GM15510 (cell line): ENCODE data around the gene MAP1LC3C.

Experiments used
- POLR2A ChIP-seq: IDR thresholded peaks from 3 replicates; pipeline ENCODE4 v1.6.1; 2011; ENCODE audit warnings: borderline replicate concordance; ENCODE audit not compliant: insufficient read length; ENCODE audit errors: extremely low read depth

MAP1LC3C gene

DNA sequence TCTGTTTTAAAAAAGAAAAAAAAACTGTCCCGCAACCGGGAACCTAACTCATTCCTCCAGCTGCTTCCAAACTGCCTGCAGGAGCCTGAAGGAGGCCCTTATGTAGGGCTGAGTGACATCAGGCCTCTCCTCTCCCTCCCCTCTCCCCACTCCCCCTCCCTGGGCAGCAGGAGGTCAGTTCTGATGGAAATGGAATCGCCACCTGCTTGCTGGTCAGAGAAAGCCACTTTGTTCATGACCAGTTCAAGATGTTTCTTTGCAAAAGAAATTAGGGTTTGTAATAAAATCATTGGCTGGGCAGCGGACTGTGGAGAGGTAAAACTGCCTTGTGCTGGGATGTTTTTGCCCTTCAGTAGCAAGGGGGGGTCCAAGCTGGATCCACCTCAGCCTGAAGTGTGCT lies at the start of gene MAP1LC3C:
Gene MAP1LC3C, minus strand, starts transcription at position 73 of the 400 bp plus-strand sequence. CDS start 90 bp downstream, outside the sequence.
- no peak for TF ChIP-seq POLR2A

DNA sequence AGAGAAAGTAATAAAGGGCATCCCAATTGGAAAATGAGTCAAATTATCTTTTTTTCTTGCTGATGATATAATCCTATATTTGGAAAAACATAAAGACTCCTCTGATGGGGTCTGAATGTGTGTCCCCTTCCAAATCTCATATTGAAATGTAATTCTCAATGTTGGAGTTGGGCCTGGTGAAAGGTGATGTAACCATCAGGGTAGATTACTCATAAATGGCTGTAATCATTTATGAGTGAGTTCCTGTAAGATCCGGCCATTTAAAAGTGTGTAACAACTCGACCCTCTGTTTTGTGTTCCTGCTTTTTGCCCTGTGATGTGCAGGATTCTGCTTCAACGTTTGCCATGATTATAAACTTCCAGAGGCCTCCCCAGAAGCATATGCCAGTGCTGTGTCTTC lies 44.3 kb upstream of the MAP1LC3C start:
- TF ChIP-seq POLR2A = no peak

DNA sequence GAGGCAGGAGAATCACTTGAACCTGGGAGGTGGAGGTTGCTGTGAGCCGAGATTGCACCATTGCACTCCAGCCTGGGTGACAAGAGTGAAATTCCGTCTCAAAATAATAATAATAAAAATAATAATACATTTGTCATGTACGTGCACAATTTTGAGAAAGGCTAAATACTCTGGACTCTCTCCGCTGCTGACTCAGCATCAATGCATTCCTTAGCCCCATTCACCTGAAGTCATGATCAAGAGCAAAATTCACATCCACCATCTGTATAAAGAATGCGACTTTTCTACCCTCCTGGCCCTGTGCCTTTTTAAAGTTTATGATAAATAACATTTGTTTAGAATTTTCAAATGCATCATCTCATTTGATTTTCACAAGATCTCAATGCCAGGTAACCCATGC lies 35.5 kb upstream of the MAP1LC3C start:
- no peak for TF ChIP-seq POLR2A

DNA sequence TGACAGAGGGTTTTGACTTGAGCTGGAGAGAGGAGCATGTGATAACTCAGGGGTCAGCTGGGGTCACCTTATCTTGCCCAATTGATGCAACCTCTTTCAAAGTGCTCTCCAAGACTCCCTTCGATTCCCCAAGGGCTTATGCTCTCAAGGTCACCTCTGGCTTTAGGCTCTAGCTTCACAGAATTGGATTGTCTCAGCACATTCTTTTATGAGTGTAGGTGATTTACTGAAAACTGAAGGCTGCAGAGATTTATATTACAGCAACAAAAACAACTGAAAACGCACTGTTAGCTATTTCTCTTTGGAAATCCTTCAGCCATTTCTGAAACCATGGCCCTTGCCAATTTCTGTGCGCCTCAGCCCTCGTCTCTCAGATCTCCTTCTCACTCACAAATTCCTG lies 34.5 kb upstream of the MAP1LC3C start:
- TF ChIP-seq POLR2A = no peak

DNA sequence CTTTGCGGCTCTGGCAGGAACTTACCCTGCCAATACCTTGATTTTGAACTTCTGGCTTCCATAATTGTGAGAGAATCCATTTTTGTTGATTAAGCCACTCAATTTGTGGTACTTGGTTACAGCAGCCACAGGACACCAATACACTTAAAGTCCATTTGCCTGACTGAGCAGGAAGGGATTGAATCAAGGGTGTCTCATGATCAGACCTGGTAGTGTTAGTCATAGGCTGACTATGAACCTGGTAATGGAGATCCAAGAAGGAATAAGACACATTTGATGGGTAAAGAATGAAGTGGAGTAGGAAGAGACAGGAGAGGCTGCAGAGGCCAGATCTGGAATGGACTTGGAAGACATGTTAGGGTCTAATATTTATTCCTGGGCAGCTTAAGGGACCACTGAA lies 31.2 kb upstream of the MAP1LC3C start:
- TF ChIP-seq POLR2A = no peak

DNA sequence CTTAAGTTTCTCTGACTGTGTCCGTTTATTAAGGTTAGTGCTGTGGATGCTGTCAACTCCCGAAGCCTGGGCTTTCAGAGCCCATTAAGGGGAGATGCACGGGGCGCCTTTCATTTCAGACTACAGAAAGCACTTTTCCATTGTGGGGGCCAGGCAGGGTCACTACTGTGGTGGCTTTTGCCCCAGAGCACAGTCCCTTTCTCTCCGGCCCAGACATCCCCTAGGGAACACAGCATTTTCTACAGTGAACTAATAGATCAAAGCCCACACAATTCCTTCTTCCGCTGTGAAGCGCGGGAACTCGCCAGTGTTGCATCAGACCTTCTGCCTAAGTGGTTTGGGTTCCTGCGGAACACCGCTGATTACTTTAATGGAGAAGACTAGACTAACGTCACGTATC lies 26.8 kb upstream of the MAP1LC3C start:
- no peak for TF ChIP-seq POLR2A

DNA sequence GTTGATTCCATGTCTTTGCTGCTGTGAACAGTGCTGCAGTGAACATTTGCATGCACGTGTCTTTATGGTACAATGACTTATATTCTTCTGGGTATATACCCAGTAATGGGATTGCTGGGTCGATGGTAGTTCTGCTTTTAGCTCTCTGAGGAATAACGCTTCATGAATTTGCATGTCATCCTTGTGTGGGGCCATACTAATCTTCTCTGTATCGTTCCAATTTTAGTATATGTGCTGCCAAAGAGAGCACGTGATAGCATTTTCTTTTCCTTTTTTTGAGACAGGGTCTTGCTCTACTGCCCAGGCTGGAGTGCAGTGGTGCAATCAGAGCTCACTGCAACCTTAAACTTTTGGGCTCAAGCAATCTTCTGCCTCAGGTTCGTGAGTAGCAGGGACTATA lies 24.9 kb upstream of the MAP1LC3C start:
- no peak for TF ChIP-seq POLR2A

DNA sequence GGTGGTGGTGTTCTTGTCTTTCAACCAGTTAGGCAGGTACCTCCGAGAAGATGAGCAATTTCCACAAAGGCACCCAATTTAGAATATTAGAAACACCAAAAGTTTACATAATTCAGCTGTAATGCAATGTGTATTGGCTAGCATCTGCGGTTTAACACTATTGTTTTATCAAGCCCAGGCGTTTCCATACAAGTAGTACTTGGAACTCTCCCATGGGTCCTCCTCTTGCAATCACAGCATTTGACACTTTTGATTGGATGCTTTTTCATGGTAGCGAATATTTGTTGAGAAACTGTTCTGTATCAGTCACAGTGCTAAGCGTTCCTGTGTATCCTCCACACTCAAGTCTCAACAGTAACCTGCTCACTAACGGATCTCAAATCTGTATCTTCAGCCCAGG lies 20.1 kb upstream of the MAP1LC3C start:
- TF ChIP-seq POLR2A = no peak

DNA sequence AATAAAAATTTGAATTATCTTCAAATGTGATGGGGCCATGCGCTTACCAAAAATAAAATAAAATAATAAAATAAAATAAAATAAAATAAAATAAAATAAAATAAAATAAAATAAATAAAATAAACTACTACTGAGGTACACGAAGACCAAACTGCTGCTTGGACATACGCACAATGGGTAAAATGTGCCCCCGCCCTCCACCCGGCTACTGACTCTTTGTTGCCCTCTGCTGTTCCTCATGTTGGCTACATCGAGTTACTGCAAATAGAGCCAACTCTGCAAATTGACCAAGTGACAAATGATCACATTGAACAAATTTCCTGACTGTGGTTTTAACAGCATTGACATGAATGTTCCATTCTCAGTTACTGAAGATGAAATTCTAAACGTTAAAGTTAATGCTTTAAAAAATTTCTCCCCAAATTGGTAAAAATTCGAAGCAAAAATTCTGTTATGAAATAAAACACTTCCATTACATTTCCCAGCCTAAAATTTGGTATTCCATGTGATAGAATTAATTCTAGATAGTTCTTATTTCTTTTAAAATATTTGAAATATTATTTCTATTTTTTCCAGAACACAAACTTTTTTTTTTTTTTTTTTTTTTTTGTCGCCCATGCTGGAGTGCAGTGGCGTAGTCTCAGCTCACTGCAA lies 18.8 kb upstream of the MAP1LC3C start:
- TF ChIP-seq POLR2A = no peak

DNA sequence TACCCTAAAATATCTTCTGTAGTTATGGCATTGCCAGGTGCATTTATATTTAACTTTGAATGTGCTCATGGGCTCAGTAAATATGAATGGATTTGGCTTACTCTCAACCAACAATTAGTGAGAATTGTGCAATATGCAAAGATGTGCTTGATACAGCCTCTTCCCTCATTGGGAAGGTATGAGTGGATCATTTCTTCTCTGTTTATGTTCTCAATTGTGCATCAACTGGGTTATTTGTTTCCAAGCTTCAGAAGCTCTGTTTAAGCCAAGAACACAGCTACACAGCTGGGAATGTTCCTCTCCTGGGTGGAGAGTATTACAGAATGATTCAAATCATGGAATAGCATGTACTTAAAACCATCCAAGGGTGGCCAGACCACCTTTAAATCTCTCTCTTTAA lies 17.6 kb upstream of the MAP1LC3C start:
- no peak for TF ChIP-seq POLR2A

DNA sequence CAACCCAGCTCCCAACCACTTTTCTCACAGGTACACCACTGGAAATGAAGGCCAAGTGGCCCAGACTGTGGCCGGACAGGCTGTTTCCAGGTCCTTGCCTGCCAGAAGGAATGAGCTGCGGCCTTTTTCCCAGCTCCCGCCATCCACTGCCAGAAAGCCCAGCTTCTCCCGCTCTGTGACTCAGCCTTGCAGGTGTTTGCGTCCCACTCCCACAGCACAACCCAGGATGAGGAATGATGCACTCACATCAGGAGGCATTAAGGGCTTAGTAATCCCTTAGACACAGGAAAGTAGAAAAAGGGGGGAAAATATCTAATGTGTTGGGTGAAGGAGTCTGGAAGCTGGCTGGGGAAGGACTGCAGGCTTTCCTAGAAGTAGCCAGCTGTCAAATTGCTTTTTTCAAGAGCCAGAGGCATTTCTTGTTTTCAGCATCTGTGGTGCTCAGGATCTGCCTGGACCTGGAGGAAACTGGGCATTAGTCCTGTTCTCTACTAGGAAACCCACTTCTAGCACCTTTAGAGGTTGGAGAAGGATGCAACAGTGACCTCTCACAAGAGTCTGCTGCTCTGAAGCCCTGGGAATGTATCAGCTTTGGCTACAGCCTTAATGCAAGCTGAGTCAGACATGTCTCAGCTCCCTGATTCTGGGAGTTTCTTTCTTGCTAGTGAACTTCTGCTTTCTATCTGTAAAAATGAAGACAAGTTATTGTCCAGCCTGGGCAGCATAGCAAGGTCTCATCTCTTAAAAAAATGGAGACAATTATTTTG lies 13.2 kb upstream of the MAP1LC3C start:
- TF ChIP-seq POLR2A = no peak

DNA sequence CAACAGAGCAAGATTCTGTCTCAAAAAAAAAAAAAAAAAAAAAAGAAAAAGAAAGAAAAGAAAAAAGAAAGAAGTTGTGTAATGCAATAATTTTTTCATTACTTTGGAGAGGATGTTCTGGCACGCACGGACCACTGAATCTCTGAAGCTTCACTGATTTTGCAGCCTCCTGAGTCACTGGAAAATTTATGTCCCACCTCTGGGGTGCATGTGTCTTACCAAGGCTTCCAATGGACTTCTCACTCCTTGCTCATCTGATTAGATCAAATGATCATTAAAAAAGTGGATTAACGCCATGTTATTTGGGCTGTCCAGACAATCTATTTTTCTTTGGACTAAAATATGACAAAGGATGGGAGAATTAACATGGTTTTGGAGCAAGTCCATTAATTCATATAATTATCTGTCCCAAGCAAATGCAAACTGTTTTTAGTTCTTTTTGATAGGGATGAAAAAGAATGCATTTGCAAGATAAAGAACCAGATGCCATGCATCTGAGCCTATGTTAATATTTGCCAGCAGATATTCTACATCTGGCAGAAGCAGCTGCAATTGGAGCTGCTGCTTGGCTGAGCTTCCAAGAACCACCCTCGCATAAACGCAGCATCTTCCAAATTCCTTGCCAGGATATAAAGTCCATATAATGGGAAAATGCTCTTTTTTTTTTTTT lies 10.1 kb upstream of the MAP1LC3C start:
- no peak for TF ChIP-seq POLR2A

DNA sequence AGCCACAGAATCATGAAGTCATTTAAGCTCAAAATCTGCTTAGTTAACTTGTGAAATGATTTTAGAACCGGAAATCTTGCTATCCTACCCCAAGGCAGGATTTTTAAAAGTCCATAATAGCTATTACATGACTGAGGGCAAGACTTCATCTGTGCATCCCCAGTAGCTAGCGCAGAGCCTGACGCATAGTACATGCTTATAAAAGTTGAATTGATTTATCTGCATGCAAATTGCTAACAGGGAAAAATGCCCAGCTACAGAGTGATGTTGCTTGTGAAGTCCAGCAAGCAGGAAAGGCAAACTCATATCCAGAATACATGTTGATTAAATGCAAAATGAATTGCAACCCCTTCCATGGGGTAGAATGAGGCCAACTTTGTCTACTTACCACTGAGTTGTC lies 8.1 kb upstream of the MAP1LC3C start:
- TF ChIP-seq POLR2A = no peak

DNA sequence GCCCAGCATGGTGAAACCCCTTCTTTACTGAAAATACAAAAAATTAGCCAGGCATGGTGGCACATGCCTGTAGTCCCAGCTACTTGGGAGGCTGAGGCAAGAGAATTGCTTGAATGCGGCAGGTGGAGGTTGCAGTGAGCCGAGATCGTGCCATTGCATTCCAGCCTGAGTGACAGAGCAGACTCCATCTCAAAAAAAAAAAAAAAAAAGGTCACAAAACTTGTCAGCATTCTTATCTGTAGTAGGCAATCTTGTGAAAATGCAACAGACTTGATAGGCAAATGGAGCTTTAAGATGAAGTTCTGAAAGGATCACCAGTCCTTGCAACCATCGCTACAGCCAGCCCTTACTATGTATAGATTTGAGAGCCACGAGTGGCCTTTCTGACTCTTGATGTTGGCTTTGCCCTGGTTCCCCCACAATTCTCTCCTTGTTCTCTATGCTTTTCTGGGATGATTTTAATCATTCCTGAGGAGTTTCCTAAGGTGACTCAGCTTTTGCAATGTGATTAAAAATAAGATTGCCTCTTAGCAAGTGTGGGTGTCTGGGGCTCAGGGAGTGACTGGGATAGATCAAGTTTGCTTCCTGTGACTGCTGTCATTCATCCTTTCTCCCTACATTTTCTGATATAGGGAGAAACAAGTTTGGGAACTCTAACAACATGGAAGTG lies 7.1 kb upstream of the MAP1LC3C start:
- TF ChIP-seq POLR2A = no peak
